Hematopoietic multipotent progenitor cell treated with erythropoietin and hydrocortisone succinate and interleukin-3 and kit ligand, for 15 days (in vitro differentiated cells): ENCODE measurements around the gene AK1.

Source experiments
- DNase-seq: peaks from one replicate; pipeline ENCODE4 v3.0.0-alpha.2; 2015; ENCODE audit warnings: low spot score

AK1 gene

GRCh38 chr9:127877566-127877998, at the start of gene AK1:
AK1 (minus strand) TSS chr9:127877675; CDS start chr9:127874617, 3,058 bp downstream.
- no peak for DNase-seq

- no peak for DNase-seq
Observed at GRCh38 chr9:127926906-127927200, 49.4 kb upstream of the AK1 start.

GRCh38 chr9:127925959-127926905, 48.8 kb upstream of the AK1 start:
- no peak for DNase-seq

GRCh38 chr9:127924736-127925444, 47.4 kb upstream of the AK1 start:
- DNase-seq, result no peak

- no peak for DNase-seq
Observed at GRCh38 chr9:127923771-127924170, 46.3 kb upstream of the AK1 start.

GRCh38 chr9:127923046-127923445, 45.6 kb upstream of the AK1 start:
- DNase-seq, result no peak

- peak; percentile 82 for DNase-seq
Observed at GRCh38 chr9:127921557-127922120, 44.2 kb upstream of the AK1 start.

GRCh38 chr9:127920794-127921193, 43.3 kb upstream of the AK1 start:
- DNase-seq, result no peak

- DNase-seq, result peak; percentile 52
Observed at GRCh38 chr9:127919253-127919815, 41.9 kb upstream of the AK1 start.

- peak; percentile 65 for DNase-seq
Observed at GRCh38 chr9:127918183-127919107, 41.0 kb upstream of the AK1 start.

GRCh38 chr9:127917603-127918002, 40.1 kb upstream of the AK1 start:
- DNase-seq, result no peak

- DNase-seq, result peak; percentile 95
Observed at GRCh38 chr9:127916720-127917581, 39.5 kb upstream of the AK1 start, which contains the start of gene ST6GALNAC4. ST6GALNAC4 (minus strand) TSS chr9:127917041; CDS start chr9:127916419, 622 bp downstream.

- DNase-seq, result peak; percentile 46
Observed at GRCh38 chr9:127915801-127916719, 38.6 kb upstream of the AK1 start.

GRCh38 chr9:127915325-127915752, 37.9 kb upstream of the AK1 start:
- DNase-seq, result peak; percentile 79

GRCh38 chr9:127913682-127914081, 36.2 kb upstream of the AK1 start:
- no peak for DNase-seq

- peak; percentile 50 for DNase-seq
Observed at GRCh38 chr9:127912882-127913281, 35.4 kb upstream of the AK1 start.

GRCh38 chr9:127912296-127912695, 34.8 kb upstream of the AK1 start:
- DNase-seq, result no peak

GRCh38 chr9:127910613-127911205, 33.2 kb upstream of the AK1 start:
- peak; percentile 80 for DNase-seq

GRCh38 chr9:127909839-127910273, 32.4 kb upstream of the AK1 start:
- no peak for DNase-seq
